Mammary epithelial cell (primary cell): ENCODE results near the gene KRT37.

Experiments used
- CTCF ChIP-seq, 2 donors: IDR thresholded peaks in 1 of 2; conservative IDR thresholded peaks in 1 of 2; 2 replicates each; pipeline ENCODE4 v1.5.1; 2011 to 2012; ENCODE audit warnings: inconsistent platforms in 2 of 2, low read length in 2 of 2, mild to moderate bottlenecking in 2 of 2, control low read depth in 1 of 2, low read depth in 1 of 2; ENCODE audit not compliant: insufficient read depth in 1 of 2; ENCODE audit errors: extremely low read depth in 1 of 2
- EZH2 ChIP-seq: IDR thresholded peaks from 2 replicates; pipeline ENCODE4 v1.6.1; 2012; ENCODE audit warnings: low read length, inconsistent platforms, borderline replicate concordance

DNA sequence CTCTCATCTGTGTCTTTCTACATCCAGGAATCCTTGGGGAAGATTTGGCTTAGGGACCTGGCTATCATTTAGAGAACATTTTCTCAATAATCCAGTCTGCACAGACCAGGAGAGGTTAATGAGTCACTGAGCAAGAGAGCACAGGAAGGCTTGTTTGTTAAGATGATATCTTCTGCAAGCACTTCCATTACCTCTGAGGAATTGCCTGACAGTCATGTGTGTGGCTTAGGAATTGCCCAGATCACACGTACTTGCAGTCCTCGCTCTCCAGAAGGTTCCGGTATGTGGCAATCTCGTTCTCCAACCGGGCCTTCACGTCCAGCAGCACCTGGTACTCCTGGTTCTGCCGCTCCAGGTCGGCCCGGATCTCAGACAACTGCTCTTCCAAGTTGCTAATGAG, 3.3 kb downstream of the KRT37 start:
- TF ChIP-seq CTCF (conservative IDR thresholded peaks at IDR 0.05 in 1 of 2, IDR thresholded peaks at IDR 0.05 in 1 of 2; ENCODE audit: extremely low read depth in 1 of 2, insufficient read depth in 1 of 2, low read depth in 1 of 2, low read length in 2 of 2) (no peak), EZH2 (no peak)
